GM23248 (cell line): ENCODE data around the gene ULK4.

ENCODE experiments used
- EZH2 ChIP-seq: fragments of 200-600 bp; sonication (generic); IDR thresholded peaks from 2 replicates; pipeline ENCODE4 v1.6.1; 2018; ENCODE audit warnings: antibody characterized with exemption, mild to moderate bottlenecking; ENCODE audit not compliant: insufficient read depth, poor library complexity, severe bottlenecking
- EZH2phosphoT487 ChIP-seq: fragments of 200-600 bp; sonication (generic); IDR thresholded peaks from 2 replicates; pipeline ENCODE4 v1.6.1; 2018; ENCODE audit warnings: antibody characterized with exemption, moderate library complexity, mild to moderate bottlenecking, low read depth; ENCODE audit not compliant: insufficient read depth

- TF ChIP-seq EZH2 (no peak), EZH2phosphoT487 (no peak)
Observed at GRCh38 chr3:41222501-41222900, 739.4 kb downstream of the ULK4 start.
